ENCODE data around the gene PACRGL.

DNA sequence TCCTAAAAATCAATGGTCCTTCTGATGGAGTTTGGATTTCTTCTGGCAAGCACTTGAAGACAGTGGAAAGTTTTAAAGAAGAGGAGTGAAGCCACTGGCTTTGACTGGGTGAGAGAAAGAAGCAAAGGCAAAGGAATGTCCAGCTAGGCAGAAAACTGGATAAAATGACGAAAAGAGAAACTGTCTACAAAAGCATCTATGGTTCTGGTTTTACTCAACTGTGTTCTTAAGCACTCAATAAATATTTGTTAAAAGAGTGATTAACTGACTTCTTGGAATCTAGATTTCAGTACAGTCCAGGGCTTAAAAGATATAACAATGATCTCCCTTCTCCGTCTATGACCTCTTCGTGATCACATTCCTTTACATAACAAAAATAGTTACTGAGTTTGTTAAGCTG is 52.4 kb downstream of the PACRGL start:
- no peak for TF ChIP-seq NFIC (IDR thresholded peaks at IDR 0.05; ENCODE audit: borderline replicate concordance)
- TF ChIP-seq, protein P1, sequence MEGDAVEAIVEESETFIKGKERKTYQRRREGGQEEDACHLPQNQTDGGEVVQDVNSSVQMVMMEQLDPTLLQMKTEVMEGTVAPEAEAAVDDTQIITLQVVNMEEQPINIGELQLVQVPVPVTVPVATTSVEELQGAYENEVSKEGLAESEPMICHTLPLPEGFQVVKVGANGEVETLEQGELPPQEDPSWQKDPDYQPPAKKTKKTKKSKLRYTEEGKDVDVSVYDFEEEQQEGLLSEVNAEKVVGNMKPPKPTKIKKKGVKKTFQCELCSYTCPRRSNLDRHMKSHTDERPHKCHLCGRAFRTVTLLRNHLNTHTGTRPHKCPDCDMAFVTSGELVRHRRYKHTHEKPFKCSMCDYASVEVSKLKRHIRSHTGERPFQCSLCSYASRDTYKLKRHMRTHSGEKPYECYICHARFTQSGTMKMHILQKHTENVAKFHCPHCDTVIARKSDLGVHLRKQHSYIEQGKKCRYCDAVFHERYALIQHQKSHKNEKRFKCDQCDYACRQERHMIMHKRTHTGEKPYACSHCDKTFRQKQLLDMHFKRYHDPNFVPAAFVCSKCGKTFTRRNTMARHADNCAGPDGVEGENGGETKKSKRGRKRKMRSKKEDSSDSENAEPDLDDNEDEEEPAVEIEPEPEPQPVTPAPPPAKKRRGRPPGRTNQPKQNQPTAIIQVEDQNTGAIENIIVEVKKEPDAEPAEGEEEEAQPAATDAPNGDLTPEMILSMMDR (IDR thresholded peaks at IDR 0.05), result no peak
- TF ChIP-seq USF2 (IDR thresholded peaks at IDR 0.05; ENCODE audit: borderline replicate concordance, low read depth, low read length), result no peak
- TF ChIP-seq MEF2A (IDR thresholded peaks at IDR 0.05; ENCODE audit: borderline replicate concordance, low read depth), result no peak
- no peak for TF ChIP-seq POLR2AphosphoS5 (IDR thresholded peaks at IDR 0.05; ENCODE audit: low read depth, low read length)
